Medulla oblongata (tissue), 1 donor: Measurements from ENCODE around the gene NRN1L.
"Not testable (repeated sequence)": the region's sequence is repeated elsewhere in the genome, so short reads cannot be mapped to it uniquely, and the experiment has no call there.

ENCODE experiments used
- DNase-seq: peaks from one replicate; pipeline ENCODE4 v3.0.0-alpha.2; 2015; ENCODE audit errors: extremely low spot score

Gene NRN1L

GRCh38 chr16:67882374-67883145 is 2.1 kb upstream of the NRN1L start:
- peak; percentile 91 for DNase-seq

GRCh38 chr16:67883146-67883871 is 1.4 kb upstream of the NRN1L start:
- DNase-seq = no peak

- no peak for DNase-seq
These were observed 818 bp upstream of the NRN1L start for GRCh38 chr16:67883872-67884261.

GRCh38 chr16:67885545-67885944 is 860 bp downstream of the NRN1L start:
- DNase-seq = no peak

GRCh38 chr16:67885976-67886375 is 1.3 kb downstream of the NRN1L start:
- DNase-seq = no peak

- DNase-seq = no peak
These were observed 1.7 kb downstream of the NRN1L start for GRCh38 chr16:67886387-67886786.

GRCh38 chr16:67888331-67888730 is 3.6 kb downstream of the NRN1L start:
- DNase-seq = no peak

GRCh38 chr16:67892375-67892774 is 7.7 kb downstream of the NRN1L start:
- no peak for DNase-seq

GRCh38 chr16:67892899-67893742 is 8.4 kb downstream of the NRN1L start, which contains the start of gene PSKH1:
TSS of gene PSKH1 (plus strand) at chr16:67893254. CDS start at chr16:67908750, 15,496 bp downstream.
- DNase-seq = peak; percentile 98

GRCh38 chr16:67893743-67894399 is 9.2 kb downstream of the NRN1L start:
- no peak for DNase-seq

GRCh38 chr16:67897231-67897630 is 12.5 kb downstream of the NRN1L start:
- peak; percentile 76 for DNase-seq

- no peak for DNase-seq
These were observed 17.0 kb downstream of the NRN1L start for GRCh38 chr16:67901734-67902133.

- DNase-seq = no peak
These were observed 18.1 kb downstream of the NRN1L start for GRCh38 chr16:67902831-67903230.

- no peak for DNase-seq
These were observed 22.9 kb downstream of the NRN1L start for GRCh38 chr16:67907397-67908180.

- no peak for DNase-seq
These were observed 24.5 kb downstream of the NRN1L start for GRCh38 chr16:67909056-67909742.

- DNase-seq = peak; percentile 91
These were observed 25.5 kb downstream of the NRN1L start for GRCh38 chr16:67910158-67910557.

GRCh38 chr16:67914758-67915495 is 30.2 kb downstream of the NRN1L start:
- DNase-seq = no peak

- DNase-seq = not testable (repeated sequence)
These were observed 30.7 kb downstream of the NRN1L start for GRCh38 chr16:67915496-67915769.

GRCh38 chr16:67915831-67916723 is 31.4 kb downstream of the NRN1L start:
- DNase-seq = no peak
